Ovary (tissue), 9 donors: Measurements from ENCODE around the gene FRMPD2. TPM values are rescaled to one million over a fixed set of nuclear protein-coding genes. Genes with fewer than 3 reads are reported as not detected.

Source experiments
- DNase-seq, 5 donors: peaks; one replicate each; pipeline ENCODE4 v3.0.0-alpha.2; 2019 to 2020
- H3K27ac ChIP-seq, 2 donors: fragments of 200-600 bp; one replicate each; pipeline versions ENCODE4 v1.5.1 to v1.8.0; 2019 to 2022
- H3K27me3 ChIP-seq: fragments of 200-600 bp; one replicate; pipeline ENCODE4 v1.8.0; 2022
- H3K36me3 ChIP-seq: fragments of 200-600 bp; sonication (generic); one replicate; pipeline ENCODE4 v1.5.1; 2019
- H3K4me1 ChIP-seq: one replicate; pipeline ENCODE4 v1.8.1; 2013; ENCODE audit warnings: mild to moderate bottlenecking, moderate library complexity; ENCODE audit not compliant: insufficient read depth
- H3K4me3 ChIP-seq: fragments of 200-600 bp; sonication (generic); one replicate; pipeline ENCODE4 v1.5.1; 2017
- H3K9me3 ChIP-seq, 2 donors: fragments of 200-600 bp in 1 of 2; sonication (generic) in 1 of 2; one replicate each; pipeline versions ENCODE4 v1.5.1 to v1.8.1; 2013 to 2019; ENCODE audit warnings: mild to moderate bottlenecking in 1 of 2, moderate library complexity in 1 of 2
- EP300 ChIP-seq: sonication (generic); formaldehyde crosslinking; IDR thresholded peaks from one replicate; pipeline ENCODE4 v1.6.1; 2017; ENCODE audit warnings: antibody characterized with exemption
- POLR2A ChIP-seq: fragments of 450-650 bp; IDR thresholded peaks from one replicate; pipeline ENCODE4 v1.6.1; 2017; ENCODE audit warnings: antibody characterized with exemption, mild to moderate bottlenecking, moderate library complexity
- WGBS, 3 donors: extraction: QIAGEN DNeasy Blood & Tissue Kit in 1 of 3; methylation state at CpG; one replicate each; pipeline versions ENCODE4 v1.1.5 to v1.1.7; 2013 to 2017; 5-methylcytosine and 5-hydroxymethylcytosine counted together
- intact Hi-C, 4 donors: fragments of 100-400 bp; cut with DNase I; formaldehyde crosslinking; loops; one replicate each; pipeline versions ENCODE4 v1.11.0 to v1.15.1; 2022 to 2023
- polyA plus RNA-seq, 2 donors: library from polyadenylated mRNA; stranded (reverse); fragments of 200-250 nt in 1 of 2; fragments of 350-450 nt in 1 of 2; fragmentation: Illumina TruSeq in 1 of 2; extraction: RNeasy Lipid Tissue Mini Kit (QIAGEN cat#74804) in 1 of 2; gene quantifications; one replicate each; pipeline ENCODE4 v1.2.3, GENCODE V29; 2013 to 2014
- total RNA-seq, 7 donors: library from RNA; depleted of rRNA in 2 of 7; stranded (reverse); fragments of >200 nt in 2 of 7; fragmentation: NEBNext Ultra II Directional in 3 of 7; extraction: Animal tissue kit (Norgen Biotek cat#: 25700) in 3 of 7; gene quantifications; one replicate each; pipeline versions ENCODE4 v1.1.0 to v1.2.4, GENCODE V29; 2016 to 2023
- TF ChIP-seq, protein P1 (sequence below), 3 donors: fragments of 450-650 bp in 2 of 3; fragments of 200-600 bp in 1 of 3; IDR thresholded peaks; one replicate each; pipeline versions ENCODE4 v1.5.1 to v1.8.0; 2016 to 2022; ENCODE audit warnings: antibody characterized with exemption in 3 of 3, mild to moderate bottlenecking in 1 of 3
- donor health status: DM: no; HTN: no; CAD: no; lungs with moderate emphysema.
- donor health status: DM: no; HTN: no; CAD: no.
- donor health status: Bipolar disorder and iron deficiency.
- donor health status: DM: yes; HTN: yes; CAD: no.
- donor health status: DM: no; HTN: no; CAD: no.
- donor health status: DM: yes; HTN: yes; CAD: no.

The FRMPD2 gene
- total and polyA plus RNA-seq, 9 donors: 0.15 to 11.8 (median 0.69) TPM; not detected in 3

DNA sequence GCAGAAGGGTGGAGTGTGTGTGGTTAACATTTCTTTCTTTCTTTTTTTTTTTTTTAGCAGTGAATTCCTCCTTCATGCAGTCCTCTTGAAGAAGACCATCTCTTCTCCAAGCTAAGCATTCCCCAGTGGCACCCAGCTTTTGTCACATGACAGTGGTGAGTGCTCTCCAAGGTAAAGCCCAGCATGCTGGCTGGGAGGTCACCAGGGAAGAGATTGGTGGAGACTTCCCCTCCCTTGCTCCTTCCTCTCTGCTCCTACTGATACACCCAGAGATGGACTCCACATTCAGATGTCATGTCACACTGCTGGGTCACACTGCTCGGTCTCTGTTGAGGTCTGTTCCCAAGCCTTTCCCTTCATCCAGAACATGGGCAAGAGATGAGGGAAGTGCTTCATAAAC, 55.3 kb downstream of the FRMPD2 start:
- no peaks in the 10 kb centered on the region for H3K4me1 ChIP-seq
- intact Hi-C loops: no loop called here
- no peak overlapping the region for H3K4me3 ChIP-seq
- WGBS, 3 donors: 90 to 94% (median 93%) methylated on average over 1 of the region's 1 CpG
- TF ChIP-seq EP300 (no peak), POLR2A (no peak)
- TF ChIP-seq, protein P1, sequence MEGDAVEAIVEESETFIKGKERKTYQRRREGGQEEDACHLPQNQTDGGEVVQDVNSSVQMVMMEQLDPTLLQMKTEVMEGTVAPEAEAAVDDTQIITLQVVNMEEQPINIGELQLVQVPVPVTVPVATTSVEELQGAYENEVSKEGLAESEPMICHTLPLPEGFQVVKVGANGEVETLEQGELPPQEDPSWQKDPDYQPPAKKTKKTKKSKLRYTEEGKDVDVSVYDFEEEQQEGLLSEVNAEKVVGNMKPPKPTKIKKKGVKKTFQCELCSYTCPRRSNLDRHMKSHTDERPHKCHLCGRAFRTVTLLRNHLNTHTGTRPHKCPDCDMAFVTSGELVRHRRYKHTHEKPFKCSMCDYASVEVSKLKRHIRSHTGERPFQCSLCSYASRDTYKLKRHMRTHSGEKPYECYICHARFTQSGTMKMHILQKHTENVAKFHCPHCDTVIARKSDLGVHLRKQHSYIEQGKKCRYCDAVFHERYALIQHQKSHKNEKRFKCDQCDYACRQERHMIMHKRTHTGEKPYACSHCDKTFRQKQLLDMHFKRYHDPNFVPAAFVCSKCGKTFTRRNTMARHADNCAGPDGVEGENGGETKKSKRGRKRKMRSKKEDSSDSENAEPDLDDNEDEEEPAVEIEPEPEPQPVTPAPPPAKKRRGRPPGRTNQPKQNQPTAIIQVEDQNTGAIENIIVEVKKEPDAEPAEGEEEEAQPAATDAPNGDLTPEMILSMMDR (IDR thresholded peaks at IDR 0.05): no peak
- no peak overlapping the region for H3K27ac ChIP-seq
- no peaks in the 10 kb centered on the region for H3K36me3 ChIP-seq
- no peaks in the 10 kb centered on the region for H3K27me3 ChIP-seq
- no peaks in the 10 kb centered on the region for H3K9me3 ChIP-seq
- DNase-seq: no peak

DNA sequence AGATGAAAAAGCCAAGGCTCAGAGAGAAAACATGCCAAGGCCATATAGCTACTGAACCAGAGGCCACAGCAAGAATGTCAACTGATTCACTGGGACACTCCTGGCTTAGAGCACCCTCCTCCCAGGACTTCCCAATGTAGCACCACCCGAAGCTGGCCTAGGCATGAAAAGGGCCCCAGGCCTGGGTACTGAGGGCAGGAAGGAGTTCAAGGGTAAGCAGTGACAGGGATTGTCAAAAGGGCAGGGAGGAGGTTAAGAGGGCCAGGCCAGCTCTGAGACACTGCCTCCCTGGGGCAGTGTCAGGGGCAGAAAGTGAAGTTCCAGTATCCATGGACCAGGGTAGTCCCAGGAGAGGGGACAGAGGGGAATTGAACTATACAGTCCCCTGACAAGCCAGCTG, 57.8 kb downstream of the FRMPD2 start:
- H3K4me1 ChIP-seq: no peaks in the 10 kb centered on the region
- TF ChIP-seq, protein P1 (IDR thresholded peaks at IDR 0.05): no peak
- TF ChIP-seq EP300 (no peak), POLR2A (no peak)
- no peak overlapping the region for H3K4me3 ChIP-seq
- WGBS, 3 donors: 83 to 93% (median 89%) methylated on average over 1 of the region's 1 CpG
- H3K27me3 ChIP-seq: no peaks in the 10 kb centered on the region
- no peaks in the 10 kb centered on the region for H3K36me3 ChIP-seq
- no peaks in the 10 kb centered on the region for H3K9me3 ChIP-seq
- intact Hi-C loops: no loop called here
- no peak overlapping the region for H3K27ac ChIP-seq
- no peak for DNase-seq

DNA sequence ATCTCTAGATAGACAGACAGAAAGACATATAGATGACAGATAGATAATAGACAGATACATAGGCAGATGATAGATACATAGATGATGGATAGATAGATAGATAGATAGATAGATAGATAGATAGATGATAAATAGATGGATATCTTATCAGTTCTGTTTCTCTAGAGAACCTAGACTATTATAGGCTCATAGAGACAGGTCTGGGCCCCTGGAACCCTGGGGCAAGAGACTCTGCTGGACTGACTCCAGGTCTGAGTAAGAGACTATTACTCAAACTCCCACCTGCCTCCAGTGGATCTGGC, 58.3 kb downstream of the FRMPD2 start:
- no peak for DNase-seq
- H3K4me3 ChIP-seq: no peak overlapping the region
- H3K27me3 ChIP-seq: no peaks in the 10 kb centered on the region
- H3K27ac ChIP-seq: no peak overlapping the region
- H3K9me3 ChIP-seq: no peaks in the 10 kb centered on the region
- no peaks in the 10 kb centered on the region for H3K36me3 ChIP-seq
- intact Hi-C loops: no loop called here
- H3K4me1 ChIP-seq: no peaks in the 10 kb centered on the region
- TF ChIP-seq, protein P1 (IDR thresholded peaks at IDR 0.05): no peak
- TF ChIP-seq EP300 (no peak), POLR2A (no peak)

DNA sequence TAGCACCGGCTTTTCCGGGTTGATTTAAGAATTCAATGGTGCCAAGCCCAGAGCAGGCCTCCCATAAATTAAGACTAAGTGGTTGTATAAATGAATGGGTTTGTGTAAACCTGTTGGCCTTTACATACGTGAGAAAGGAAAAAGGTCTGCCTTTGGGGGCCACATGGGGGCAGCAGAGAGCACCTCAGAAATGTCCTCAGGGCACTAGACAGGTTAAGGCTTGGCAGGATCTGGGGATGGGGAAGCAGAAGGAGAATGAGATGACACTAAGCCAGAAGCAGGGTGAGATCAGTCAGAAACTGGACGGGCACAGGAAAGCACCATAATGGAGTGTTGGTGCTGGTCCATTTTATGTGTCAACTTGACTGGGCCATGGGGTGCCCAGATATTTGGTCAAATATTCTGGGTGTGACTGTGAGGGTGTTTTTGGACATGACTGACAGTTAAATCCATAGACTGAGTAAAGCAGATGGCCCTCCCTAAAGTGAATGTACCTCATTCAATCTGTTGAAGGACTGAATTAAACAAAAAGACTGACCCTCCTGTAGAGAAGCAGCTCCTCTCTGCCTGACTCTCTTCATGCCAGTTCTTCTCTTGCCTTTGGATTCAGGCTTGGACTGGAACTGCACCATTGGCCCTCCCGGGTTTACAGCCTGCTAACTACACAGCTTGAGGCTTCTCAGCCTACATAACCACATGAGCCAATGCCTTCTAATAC, 58.9 kb downstream of the FRMPD2 start:
- Histone ChIP-seq H3K27ac (no peak overlapping the region), H3K4me3 (no peak overlapping the region), H3K9me3 (no peaks in the 10 kb centered on the region), H3K27me3 (no peaks in the 10 kb centered on the region), H3K4me1 (no peaks in the 10 kb centered on the region), H3K36me3 (no peaks in the 10 kb centered on the region)
- DNase-seq: no peak
- WGBS, 3 donors: 69 to 77% (median 75%) methylated on average over 5 of the region's 5 CpGs
- TF ChIP-seq EP300: no peak
- TF ChIP-seq, protein P1 (IDR thresholded peaks at IDR 0.05): no peak
- TF ChIP-seq POLR2A: no peak
- intact Hi-C loops: no loop called here
